ENCODE measurements around the gene CCDC190. TPM values are rescaled to one million over a fixed set of nuclear protein-coding genes. Genes with fewer than 3 reads are reported as not detected.
"Not testable (repeated sequence)": the region's sequence is repeated elsewhere in the genome, so short reads cannot be mapped to it uniquely, and the experiment has no call there.

CCDC190 gene
- total RNA-seq, 1 experiment from 2014 or later = 2.7 TPM

DNA sequence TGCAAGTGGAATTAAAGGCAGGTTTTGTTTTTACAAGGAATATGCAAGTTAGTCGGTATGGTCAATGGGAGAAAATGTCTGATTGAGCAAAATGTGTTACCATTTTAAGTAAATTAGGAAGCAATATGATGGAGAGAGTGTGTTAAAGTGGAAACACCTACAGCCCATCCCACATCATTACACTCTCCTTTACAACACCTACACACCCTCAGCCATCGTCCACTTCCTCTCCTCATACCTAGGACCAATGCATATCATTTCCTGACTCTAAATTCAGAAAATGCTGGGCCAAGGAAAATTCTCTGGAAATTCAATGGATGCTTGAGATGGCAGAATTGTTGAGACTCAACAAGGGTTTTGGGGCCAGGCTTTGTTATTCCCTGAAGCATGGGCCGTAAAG, 16.4 kb upstream of the CCDC190 start:
- DNase-seq (ENCODE audit: low read depth) = no peak

DNA sequence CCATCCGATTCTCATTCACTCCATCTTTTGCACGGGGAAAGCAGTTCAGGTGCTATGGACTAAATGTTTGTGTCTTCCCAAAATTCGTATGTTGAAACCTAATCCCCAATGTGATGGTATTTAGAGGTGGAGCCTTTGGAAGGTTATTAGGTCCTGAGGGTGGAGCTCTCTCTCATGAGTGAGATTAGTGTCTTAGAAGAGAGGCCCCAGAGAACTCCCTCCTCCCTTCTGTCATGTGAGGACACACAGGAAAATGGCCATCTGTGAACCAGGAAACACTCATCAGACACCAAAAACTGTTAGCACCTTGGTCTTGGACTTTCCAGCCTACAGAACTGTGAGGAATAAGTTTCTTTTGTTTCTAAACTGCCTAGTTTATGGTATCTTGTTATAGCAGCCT, 15.8 kb upstream of the CCDC190 start:
- no peak for DNase-seq (ENCODE audit: low read depth)

DNA sequence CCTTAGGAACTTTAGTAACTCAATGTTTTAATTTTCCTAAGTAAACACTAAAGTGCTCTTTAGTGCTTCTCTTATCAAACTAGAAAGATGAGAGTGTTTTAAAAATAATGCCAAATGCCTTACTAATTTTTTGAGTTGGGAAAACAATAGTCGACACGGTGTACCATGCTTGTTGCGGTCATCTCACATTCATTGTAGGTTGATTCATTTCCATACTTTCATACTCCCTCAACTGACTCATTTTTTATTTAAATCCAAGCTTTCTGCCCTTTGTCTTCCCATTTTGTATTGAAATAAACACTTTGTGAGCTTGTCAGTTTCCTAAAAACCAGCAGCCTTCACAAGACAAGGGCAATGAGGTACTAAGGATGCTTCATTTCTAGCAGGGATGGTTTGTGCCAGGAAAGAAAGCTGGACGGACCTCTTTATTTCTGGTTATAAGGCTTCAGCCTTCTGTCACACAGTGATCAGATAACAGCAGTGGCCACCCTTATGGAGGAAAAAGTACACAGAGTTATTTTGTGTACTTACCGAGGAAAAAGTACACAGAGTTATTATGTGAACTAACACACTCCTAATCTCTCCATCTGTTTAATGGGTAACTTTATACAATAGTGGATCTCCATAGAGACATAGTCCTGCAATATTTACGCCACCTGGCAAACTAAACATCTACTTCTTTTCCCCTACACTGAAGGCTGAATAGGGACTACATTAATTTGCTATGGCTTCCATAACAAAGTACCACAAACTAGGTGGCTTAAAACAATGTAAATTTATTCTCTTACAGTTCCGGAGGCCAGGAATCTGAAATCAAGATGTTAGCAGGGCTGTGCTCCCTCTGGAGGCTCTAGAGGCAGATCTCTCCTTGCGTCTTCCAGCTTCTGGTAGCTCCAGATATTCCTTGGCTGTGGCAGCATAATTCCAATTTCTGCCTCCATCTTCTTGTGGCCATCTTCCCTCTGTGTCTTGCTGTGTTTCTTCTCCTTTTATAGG, 13.0 kb upstream of the CCDC190 start:
- DNase-seq (ENCODE audit: low read depth) = peak; percentile 83

DNA sequence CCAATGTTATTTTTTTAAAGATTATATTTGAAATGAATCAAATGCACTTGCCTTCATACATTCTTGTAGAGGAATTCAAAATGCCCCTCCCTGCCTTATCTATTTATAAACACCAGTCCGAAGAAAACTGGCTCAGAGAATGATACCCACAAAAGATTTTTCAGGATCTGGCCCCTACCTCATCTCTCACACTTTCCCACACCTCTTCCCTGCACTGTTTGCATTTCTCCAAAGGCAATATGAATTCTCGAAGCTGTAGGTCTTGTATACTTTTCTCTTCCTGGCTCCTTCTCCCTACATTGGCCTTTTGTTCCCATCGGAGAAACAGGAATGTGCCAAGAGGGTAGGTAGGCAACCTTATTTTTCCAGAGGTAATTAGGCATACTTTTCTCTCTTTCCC, 12.0 kb upstream of the CCDC190 start:
- no peak for DNase-seq (ENCODE audit: low read depth)

DNA sequence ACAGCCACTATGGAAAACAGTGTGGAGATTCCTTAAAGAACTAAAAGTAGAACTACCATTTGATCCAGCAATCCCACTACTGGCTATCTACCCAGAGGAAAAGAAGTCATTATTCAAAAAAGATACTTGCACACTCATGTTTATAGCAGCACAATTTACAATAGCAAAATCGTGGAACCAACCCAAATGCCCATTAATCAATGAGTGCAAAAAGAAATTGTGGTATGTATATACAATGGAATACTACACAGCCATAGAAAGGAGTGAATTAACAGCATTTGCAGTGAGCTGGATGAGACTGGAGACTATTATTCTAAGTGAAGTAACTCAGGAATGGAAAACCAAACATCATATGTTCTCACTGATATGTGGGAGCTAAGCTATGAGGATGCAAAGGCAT, 10.4 kb upstream of the CCDC190 start:
- not testable (repeated sequence) for DNase-seq (ENCODE audit: low read depth)

DNA sequence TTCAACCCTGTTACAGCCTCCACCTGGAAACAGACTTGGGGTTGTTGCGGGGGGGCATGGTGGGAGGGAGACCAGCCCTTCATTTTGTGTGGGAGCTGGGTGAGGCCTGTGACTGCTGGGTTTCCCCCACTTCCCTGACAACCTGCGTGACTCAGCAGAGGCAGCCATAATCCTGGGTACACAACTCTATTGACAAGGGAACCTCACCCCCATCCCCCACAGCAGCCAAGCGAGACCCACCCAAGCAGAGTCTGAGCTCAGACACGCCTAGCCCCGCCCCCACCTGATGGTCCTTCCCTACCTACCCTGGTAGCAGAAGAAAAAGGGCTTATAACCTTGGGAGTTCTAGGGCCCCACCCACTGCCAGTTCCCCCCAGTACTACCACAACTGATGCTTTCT, 8.0 kb upstream of the CCDC190 start:
- no peak for DNase-seq (ENCODE audit: low read depth)

DNA sequence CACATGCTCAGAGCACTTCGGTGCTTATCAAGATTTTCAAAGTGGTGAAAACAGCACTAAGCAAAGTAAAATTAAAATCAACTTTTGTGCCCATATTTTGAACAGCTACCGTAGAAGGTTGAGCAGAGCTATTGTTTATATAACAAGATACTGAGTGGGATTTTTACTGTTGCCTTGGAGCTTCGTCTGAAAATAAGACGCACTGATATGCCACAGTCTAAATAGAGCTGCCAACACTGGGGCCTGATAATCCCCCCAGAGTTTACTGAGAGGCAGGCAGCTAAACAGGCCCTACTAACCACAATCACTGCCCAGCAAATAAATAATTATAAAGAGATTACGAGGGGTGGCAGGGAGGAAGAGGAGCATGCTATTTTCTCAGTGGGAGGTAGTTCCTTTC, 650 bp upstream of the CCDC190 start:
- peak; percentile 42 for DNase-seq (ENCODE audit: low read depth)

DNA sequence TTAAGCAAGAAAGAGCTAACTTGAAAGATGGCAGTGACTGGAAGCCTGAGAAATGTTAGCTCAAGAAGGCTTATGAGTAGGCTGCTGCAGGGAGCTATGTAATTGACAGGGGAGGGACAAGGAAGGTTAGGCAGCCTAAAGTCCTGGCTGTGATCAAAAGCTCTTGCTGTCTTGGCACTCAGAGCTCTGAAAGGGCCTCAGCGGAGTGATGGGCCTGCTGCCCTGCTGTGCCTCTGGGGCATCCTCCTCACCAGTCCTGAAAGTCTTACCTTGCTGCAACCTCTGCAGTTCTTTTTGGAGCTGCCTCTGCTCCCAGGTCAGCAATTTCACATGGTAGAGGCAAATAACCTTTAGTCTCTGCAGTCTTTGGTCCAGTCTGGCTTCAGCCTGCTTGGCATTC, 1.8 kb downstream of the CCDC190 start:
- no peak for DNase-seq (ENCODE audit: low read depth)

DNA sequence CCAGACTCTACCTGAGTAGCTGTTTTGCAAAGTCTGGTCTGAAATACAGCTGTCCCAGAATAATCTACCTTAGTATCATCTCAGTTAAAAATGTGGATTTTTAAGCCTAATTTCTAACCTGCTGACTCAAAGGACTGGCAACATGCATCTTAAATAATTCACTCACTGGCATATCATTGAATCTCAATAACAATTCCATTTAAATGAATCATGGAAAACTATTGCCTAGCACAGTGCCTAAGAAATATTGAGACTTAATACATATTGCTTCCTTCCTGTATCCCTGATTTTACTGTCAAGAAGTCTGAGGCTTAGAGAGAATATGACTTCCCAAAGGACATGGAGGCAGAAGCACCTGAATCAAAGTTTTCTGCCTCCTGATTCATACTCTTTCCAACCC, 3.1 kb downstream of the CCDC190 start:
- no peak for DNase-seq (ENCODE audit: low read depth)

DNA sequence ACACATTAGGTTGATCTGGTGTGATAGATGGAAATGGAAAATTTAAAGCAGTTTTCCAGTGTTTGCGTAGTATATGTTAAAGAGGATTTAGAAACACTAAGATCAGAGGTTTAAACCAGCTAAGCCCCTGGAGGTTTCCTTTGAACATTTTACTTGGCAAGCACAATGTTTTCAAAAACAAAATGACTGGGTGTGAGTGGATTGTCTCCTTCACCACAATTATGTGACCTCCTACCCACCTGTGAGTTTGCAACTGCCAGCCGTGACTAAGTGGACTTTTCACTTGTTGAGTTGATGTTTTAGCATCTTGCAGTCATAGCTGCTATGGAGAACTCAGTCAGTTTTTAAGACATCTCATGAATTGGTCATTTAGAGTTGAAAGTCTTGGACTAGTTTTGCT, 4.7 kb downstream of the CCDC190 start:
- DNase-seq (ENCODE audit: low read depth) = peak; percentile 97

DNA sequence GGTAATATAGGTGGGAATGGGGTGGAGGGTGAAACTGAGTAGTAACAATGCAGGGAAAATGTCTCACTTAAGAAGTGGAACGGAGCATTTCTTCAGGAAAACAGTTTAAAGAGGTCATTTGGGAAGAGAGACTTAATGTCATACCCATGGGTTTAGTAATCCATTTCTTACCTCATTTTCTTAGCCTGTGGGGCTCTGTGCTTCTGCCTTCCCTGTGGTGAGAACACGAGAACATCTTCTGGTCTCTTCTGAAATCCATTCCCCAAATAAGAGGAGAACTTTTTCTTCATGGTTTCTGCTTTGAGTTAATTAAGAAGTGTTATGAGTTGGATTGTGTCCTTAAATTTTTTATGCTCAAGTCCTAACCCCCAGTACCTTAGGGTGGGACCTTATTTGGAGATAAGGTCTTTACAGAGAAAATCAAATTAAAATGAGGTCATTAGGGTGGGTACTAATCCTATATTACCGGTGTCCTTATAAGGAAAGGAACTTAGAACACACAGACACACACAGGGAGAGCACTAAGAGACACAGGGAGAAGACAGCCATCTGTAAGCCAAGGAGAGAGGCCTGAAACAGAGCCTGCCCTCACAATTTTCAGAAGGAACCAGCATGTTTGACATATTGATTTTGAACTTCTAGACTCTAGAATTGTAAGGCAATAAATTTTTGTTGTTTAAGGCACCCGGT, 5.4 kb downstream of the CCDC190 start:
- DNase-seq (ENCODE audit: low read depth) = peak; percentile 67

DNA sequence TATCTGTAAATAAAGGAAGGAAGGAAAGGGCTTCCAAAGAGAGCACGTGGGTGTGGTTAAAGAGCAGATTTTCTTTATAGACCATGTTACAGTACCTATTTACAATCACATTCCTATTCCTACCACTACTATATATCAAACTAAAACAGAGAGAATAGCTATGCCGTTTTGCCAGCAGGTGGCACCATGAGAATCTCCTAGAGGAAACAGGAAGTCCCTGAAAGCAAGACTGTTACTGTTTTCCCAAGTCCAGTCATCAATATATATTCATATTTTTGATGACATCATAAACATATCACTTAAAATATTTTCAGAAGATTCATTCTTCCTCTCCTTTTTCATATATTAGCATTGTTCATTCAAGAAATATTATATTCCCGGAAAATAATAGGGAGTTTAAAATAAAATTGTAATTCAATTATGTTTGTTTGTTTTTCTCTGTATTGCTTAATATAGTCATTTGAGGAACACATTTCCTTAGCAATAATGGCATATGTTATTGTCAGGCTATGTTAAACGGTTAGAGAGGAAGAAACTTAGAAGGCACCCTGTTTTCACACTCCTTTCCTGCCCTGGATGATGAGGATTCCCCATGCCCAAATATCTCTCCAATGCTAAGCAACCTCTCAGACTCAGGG, 6.6 kb downstream of the CCDC190 start:
- peak; percentile 78 for DNase-seq (ENCODE audit: low read depth)

DNA sequence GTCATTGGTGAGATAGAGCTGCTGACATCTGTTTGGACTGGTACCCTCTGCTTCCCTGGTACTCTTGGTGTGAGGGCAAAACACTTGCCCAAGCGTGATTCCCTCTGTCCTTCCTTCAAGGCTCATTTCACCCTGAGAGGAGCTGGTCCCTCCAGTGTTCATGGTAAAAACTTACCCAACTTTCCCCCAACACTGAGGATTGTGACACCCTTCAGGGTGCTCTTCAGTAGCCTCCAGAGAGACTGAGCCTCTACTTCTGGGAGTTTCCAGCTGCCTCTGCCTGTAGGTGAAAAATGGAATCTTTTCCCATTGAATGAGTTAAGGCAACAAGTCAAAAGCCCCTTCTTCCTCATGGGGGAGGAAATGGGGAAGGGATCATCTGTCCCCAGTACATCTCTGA, 9.6 kb downstream of the CCDC190 start:
- DNase-seq (ENCODE audit: low read depth) = no peak

DNA sequence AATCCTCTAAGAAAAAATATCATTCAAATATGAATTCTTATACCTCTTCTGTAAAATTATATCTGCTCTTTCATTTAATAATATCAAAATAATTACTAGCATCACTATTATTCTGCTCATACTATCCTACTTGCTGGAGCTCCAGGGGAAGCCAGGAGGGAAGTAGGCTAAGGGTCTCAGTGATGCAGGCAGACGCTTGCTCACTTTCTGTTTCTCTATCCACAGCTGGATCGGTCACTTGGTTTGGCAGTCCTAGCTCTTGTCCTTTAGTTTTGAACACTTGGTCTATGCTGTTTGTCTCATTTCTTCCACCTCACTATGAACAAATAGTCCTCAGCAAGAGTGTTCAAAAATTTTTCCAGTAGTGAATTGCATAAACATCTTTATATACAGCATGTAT, 11.3 kb downstream of the CCDC190 start:
- no peak for DNase-seq (ENCODE audit: low read depth)

DNA sequence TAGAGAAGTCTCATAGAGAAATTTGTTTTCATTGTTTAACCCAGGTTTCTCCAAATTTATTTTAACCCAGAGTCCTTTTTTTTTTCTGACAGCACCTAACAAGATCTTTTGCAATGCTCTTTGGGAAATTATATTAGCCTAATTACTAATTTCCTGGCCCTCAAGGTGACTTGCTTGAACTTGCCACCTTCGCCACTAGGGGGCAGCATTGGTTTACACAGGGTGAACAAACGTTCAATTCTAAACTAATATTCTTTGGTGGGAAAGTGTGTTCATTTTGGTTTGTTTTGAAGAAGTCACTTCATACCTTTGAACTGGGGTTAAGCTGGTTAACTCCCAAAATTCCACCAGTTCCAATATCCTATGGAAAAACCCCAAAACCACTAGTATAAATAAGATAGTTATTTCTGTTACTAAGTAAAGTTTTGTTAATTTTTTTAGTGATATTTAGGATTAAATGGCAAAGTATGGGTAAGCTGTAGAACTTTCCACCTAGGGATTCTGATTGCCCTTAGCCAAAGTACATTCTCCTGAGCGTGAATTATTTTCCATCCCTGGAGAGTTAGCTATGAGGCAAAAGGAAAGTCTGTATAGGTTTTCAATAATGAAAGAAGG, 13.0 kb downstream of the CCDC190 start:
- peak; percentile 77 for DNase-seq (ENCODE audit: low read depth)

DNA sequence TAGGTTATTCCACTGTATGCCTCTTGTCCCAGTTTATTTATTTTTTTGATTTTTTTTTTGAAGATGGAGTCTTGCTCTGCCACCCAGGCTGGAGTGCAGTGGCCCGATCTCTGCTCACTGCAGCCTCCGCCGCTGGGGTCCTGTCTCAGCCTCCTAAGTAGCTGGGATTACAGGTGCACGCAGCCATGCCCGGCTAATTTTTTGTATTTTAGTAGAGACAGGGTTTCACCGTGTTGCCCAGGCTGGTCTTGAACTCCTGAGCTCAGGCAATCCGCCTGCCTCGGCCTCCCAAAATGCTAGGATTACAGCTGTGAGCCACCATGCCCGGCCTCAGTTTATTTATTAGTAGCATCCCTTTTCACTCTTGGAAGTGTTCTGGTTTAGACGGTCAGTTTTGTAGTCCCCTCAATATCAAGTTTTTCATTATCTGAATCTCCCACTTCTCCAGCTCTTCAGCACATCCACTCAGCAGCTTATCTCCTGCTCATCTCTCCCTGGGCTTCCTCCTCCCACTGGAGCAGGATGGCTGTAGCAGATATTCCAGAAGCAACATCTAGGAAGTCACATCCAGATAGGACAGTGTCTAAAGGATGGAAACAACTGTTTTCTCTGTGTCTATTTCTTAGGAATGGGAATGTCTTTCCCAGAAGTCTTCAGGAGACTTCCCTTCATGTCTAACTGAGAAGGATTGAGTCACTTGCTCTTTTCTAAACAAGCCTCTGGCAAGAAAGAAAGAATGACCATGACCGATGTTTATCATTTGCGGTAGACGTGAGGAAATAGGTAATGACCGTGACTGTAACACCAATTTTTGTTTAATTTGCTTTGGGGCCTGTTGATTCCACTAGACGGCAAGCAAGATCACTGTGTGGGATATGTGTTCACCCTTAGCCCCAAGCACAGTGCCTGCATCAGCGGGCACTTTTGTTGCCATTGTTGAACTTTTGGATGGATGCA, 14.4 kb downstream of the CCDC190 start:
- DNase-seq (ENCODE audit: low read depth) = peak; percentile 83

DNA sequence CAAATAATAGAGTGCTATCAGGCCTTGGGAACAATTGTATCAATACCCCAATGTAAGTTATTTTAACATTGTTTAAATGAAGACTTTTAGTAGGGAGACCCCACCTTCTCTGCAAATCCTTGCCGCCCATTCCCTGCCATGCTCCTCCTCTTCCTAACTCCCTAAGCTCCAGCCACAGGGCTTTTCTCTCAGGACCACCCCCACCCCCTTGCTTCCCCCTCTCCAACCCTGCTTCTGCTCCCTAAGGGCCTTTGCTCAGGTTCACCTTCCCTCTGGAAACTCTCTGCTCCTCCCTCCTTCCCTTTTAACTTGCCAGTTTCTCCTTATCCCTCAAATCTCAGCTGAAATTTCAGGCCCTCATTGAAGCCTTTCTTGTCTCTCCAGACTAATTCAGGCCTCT, 16.8 kb downstream of the CCDC190 start:
- no peak for DNase-seq (ENCODE audit: low read depth)

DNA sequence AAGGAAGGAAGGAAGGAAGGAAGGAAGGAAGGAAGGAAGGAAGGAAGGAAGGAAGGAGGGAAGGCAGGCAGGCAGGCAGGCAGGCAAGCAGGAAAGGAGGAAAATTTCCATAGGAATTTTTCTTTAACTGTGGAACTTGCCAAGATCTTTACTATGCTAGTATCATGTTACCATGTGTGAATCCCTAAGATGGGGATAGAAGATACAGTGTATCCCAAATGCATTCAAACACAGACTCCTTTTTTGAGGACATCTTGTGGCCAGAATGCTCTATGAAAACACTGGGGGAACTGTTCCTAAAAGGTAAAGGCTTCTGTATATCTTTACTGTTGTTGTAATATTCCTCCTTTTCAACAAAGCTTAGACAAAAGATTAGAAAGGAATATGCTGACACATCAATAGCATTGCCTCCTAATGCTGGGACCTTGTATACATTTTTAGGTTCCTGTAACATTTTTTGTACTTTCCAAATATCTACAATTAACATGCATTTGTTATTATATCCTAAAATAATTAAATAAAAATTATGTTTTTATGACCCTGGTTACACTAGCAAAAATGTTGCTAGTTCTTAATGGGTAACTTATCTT, 20.6 kb downstream of the CCDC190 start:
- no peak for DNase-seq (ENCODE audit: low read depth)

DNA sequence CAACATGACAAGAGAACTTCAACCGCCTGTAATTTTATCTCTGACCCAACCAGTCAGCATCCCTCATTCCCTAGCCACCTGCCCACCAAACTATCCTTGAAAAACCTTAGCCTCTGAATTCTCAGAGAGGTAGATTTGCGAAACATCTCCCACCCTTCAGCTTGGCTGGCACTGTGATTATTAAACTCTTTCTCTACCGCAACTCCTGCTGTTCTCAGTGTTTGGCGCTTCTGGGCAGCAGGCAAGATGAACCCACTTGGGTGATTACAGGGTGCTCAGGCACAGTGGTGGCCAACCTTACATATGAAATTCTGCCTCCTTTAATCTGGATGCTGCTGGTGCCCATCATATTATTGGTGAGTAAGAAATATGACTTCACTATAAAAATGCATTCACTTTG, 22.1 kb downstream of the CCDC190 start:
- no peak for DNase-seq (ENCODE audit: low read depth)

DNA sequence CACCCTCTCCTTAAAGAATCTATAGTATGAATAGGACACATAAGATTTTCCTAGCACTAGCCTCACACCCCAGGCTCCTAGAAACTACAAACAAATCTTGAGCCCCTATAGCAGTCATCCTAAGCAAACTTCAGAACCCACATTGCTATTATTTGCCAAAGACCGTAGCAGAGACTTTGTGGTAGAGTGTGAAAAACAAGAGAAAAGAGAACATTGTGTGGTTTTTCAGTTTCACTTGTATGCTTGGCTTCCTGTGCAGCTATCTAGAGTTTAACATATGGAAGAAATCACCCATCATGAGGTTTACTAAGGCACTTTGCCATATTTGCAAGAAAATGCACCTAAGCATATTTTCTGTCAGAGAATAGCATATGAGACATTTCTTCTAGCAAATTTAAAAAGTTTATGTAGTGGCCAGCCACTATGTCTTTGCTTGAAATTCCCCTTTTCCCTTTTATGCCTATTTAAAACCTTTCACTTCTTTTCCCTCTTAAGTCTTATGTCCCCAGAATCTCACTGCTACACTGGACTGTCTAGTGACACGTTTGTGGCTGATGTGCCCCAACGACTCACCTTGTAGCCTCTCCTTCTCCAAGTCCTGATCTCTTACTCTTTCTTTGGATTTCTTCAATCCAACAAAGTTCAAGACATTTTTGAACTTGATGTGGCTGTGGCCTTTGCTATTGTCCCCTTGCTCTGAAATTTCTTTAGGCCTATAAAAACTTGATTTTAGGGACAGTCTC, 25.6 kb downstream of the CCDC190 start:
- DNase-seq (ENCODE audit: low read depth) = no peak

All from Daoy (cell line).